NCI-H187 (cell line): ENCODE measurements around the gene MRGPRX3.
A peak's percentile ranks its signal among the peaks of the same experiment; 100 is the strongest.
"Not testable (repeated sequence)": the region's sequence is repeated elsewhere in the genome, so short reads cannot be mapped to it uniquely, and the experiment has no call there.

Experiments used
- DNase-seq, 2 experiments: peaks; one replicate each; lab custom pipeline; 2025; lab: John Stamatoyannopoulos, UW

MRGPRX3 gene

DNA sequence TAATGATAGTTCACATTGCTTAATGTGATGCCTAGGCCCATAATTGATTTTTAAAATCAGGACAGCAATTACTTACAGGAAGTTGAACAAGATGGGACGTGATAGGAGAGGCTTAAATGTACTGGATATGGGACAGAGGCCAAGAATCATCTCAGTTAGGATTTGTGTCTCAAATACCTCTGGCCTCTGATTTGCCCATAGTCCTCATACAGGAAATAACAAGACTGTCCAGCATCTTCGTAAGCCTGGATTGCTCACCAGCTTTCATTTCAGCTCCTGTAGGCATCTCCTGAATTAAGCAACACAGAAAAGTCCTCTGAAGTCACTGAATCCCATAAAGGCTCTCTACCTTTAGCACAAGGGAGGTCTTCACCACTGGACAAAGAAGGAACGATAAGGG, at the start of gene MRGPRX3:
TSS of gene MRGPRX3 (plus strand) at position 231 of the 400 bp plus-strand sequence. CDS start 4,632 bp downstream, outside the sequence.
- DNase-seq = no peak

DNA sequence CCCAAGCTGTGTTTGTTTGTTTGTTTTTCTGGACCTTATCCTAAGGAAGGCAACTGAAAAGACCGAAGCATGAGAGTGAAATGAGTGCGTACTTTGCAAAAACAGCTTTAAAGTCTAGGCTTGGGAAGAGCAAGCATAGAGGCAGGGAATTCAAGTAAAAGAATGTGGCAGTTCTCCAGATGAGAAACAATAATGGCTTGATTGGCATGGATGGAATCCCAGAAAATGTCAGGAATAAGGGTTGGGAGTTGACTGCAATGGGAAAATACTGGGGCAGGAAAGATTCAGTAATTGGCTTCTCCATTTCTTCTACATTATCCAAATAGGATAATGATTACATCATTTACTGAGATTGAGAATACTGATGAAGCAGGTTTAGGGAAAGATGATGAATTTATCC, 44.0 kb upstream of the MRGPRX3 start:
- no peak for DNase-seq

DNA sequence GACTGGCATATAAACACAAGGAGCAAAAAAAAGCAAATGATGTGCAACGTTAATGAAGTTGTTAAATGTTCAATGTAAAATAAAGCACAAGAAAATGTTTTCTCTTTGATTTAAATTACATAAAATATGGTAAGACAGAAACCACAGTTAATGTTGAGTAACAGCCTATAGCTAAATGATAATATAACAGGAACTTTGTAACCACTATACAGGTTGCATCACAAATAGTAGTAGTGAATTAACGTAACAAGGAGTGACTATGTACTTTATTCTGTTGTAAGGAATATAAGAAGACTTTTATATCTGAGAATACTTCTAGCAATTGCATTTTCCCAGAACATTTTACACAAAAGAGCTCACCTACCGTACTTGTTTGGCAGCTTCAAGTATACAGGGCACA, 43.4 kb upstream of the MRGPRX3 start:
- DNase-seq = no peak

GRCh38 chr11:18091731-18092130, 40.6 kb upstream of the MRGPRX3 start:
- DNase-seq = no peak

GRCh38 chr11:18093959-18094358, 38.4 kb upstream of the MRGPRX3 start:
- DNase-seq = no peak

DNA sequence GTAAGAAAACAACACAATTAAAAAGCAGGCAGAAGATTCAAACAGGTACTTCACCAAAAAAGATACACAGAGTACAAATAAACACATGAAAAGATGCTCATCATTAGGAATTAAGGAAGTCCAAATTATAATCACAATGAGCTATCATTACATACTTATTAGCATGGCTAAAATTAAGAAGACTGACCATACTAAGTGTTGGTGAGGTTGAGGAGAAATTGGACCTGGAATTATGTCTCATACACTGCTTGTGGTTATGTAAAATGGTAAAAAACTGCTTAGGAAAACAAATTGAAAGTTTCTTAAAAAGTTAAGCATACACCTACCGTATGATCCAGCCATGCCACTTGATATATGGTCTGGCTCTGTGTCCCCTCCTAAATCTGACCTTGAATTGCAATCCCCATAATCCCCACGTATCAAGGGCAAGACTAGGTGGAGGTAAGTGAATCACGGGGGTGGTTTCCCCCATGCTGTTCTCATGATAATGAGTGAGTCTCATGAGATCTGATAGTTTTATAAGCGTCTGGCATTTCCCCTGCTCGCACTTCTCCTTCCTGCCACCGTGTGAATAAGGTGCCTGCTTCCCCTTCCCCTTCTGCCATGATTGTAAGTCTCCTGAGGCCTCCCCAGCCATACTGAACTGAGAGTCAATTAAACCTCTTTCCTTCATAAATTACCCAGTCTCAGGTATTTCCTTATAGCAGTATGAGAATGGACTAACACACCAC, 31.3 kb upstream of the MRGPRX3 start:
- DNase-seq = no peak

DNA sequence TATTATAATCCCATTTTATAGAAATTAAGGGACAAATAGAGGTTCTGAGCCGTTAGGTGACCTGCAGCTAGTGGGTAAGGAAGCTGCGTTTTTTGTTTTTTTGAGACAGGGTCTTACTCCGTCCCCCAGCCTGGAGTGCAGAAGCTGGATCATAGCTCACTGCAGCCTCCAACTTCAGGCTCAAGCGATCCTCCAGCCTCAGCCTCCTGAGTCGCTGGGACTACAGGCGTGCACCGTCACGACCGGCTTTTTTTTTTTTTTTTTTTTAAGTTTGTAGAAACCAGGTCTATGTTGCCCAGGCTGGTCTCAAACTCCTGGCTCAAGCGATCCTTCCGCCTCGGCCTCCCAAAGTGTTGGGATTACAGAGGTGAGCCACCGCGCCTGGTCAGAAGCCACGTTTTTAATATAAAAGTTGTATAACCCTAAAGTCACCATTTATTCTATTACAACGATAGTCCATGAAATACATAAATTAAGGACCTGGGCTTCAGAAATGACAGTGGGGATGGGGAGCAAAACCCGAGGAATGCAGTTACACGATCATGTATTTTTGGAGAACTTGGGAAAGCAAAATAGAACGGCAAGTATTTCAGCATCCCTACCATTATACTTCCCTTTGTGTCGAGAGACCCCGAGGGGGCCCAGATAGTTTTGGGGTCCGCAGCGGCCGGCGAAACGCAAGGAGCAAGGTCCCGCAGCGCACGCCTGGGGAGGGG, 27.1 kb upstream of the MRGPRX3 start:
- DNase-seq = no peak

GRCh38 chr11:18105802-18106574, 26.4 kb upstream of the MRGPRX3 start, which contains the start of gene SAAL1:
Gene SAAL1 (minus strand): TSS chr11:18106082. CDS start chr11:18106041, 41 bp downstream.
- peak; percentile 83 to 86 for DNase-seq

GRCh38 chr11:18106688-18107087, 25.7 kb upstream of the MRGPRX3 start:
- DNase-seq = no peak

DNA sequence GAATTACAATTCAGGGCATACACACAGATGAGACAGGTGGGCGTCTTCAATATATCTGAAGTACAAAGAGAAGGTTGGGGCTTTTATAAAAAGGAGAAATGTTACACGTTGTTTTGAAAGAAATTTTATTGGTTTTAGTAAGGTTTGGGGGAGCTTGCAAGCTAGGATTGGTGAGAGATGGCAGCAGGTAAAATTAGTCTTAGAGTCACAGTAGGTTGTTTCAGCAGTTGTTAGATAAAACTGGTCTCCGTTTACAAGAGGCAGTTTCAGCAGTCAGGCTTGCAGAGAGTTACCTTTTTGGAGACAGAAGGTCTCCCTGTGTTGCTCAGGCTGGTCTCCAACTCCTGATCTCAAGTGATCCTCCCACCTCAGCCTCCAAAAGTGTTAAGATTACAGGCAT, 24.1 kb upstream of the MRGPRX3 start:
- no peak for DNase-seq

- no peak for DNase-seq
Observed at GRCh38 chr11:18111005-18111404, 21.4 kb upstream of the MRGPRX3 start.

- peak; percentile 41 to 66 for DNase-seq
Observed at GRCh38 chr11:18115360-18116127, 16.8 kb upstream of the MRGPRX3 start.

DNA sequence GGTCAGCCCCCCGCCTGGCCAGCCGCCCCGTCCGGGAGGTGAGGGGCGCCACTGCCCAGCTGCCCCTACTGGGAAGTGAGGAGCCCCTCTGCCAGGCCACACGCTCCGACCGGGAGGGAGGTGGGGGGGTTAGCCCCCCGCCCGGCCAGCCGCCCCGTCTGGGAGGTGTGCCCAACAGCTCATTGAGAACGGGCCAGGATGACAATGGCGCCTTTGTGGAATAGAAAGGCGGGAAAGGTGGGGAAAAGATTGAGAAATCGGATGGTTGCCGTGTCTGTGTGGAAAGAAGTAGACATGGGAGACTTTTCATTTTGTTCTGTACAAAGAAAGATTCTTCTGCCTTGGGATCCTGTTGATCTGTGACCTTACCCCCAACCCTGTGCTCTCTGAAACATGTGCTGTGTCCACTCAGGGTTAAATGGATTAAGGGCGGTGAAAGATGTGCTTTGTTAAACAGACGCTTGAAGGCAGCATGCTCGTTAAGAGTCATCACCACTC, 11.0 kb upstream of the MRGPRX3 start:
- not testable (repeated sequence) for DNase-seq

- DNase-seq = not testable (repeated sequence)
Observed at GRCh38 chr11:18131115-18131514, 1.3 kb upstream of the MRGPRX3 start.

DNA sequence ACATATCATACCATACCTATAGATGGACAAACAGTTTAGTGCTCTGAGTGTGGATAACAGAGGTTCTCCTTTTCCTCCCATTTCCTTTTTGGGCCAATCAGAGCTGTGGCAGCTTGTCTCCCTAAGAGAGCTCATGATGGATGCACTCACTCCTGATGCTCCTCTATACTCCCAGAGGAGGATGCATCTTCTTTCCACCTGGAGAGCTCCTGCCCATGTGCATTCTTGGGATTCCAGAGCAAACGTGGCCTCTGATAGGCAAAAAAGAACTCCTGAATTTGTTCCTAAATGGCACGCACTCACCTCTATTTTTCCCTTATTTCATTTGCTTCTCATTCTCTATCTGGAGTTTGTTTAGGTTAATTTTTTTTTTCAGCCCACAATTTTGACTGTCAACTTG, 2.9 kb downstream of the MRGPRX3 start:
- DNase-seq = no peak

DNA sequence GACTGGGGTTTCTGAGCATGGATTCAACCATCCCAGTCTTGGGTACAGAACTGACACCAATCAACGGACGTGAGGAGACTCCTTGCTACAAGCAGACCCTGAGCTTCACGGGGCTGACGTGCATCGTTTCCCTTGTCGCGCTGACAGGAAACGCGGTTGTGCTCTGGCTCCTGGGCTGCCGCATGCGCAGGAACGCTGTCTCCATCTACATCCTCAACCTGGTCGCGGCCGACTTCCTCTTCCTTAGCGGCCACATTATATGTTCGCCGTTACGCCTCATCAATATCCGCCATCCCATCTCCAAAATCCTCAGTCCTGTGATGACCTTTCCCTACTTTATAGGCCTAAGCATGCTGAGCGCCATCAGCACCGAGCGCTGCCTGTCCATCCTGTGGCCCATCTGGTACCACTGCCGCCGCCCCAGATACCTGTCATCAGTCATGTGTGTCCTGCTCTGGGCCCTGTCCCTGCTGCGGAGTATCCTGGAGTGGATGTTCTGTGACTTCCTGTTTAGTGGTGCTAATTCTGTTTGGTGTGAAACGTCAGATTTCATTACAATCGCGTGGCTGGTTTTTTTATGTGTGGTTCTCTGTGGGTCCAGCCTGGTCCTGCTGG, 4.9 kb downstream of the MRGPRX3 start:
- no peak for DNase-seq

DNA sequence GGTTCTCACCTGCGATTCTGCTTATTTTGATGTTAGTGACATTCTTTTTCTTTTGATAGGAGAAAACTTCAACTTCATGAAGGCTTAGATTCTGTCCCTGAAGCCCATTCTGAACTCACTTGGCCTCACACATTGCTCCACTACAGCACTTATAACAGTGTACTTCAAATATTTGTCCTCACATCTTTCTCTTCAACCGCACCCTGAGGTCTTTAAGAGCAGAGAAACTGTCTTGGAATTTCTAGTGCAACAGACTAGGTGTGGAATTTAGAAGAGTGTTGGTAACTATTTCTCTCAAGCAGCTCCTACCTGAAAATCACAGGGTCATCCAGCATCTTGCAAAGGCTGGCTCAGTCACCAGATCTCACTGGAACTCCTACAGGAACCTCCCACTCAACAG, 7.8 kb downstream of the MRGPRX3 start:
- DNase-seq = no peak

DNA sequence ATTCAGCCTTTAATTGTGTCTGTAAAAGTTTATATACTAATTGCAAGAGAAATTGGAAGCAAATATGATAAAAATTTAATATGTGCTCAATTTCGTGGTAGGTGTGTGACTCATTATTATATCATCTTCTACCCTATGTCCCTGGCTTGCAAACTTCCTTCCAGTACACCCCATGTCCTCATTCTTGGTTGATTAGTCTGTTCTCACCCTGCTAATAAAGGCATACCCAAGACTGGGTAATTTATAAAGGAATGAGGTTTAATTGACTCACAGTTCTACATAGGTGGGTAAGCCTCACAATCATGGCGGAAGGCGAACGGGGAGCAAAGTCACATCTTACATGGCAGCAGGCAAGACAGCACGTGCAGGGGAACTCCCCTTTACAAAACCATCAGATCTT, 11.9 kb downstream of the MRGPRX3 start:
- DNase-seq = no peak

DNA sequence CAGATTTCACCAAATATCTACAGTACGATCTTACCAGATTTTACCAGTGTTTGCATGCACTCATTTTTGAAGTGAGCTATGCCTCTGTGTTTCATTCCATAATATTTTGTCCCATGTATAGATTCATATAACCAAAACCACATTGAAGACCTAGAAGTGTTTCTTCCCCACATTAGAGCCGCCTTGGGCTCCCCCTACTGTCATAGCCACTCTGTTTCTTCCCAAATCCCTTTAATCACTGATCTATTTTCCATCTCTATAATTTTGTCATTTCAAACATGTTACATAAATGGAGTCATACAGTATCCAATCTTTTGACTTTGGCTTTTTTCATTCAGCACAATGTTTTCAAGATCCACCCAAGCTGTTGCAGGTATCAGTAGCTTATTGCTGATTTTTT, 12.7 kb downstream of the MRGPRX3 start:
- DNase-seq = no peak

- no peak for DNase-seq
Observed at GRCh38 chr11:18145837-18146236, 13.5 kb downstream of the MRGPRX3 start.

GRCh38 chr11:18151581-18151980, 19.2 kb downstream of the MRGPRX3 start:
- no peak for DNase-seq
